NCI-H2196 (cell line): ENCODE data around the gene PANK4.
"Not testable (repeated sequence)": the region's sequence is repeated elsewhere in the genome, so short reads cannot be mapped to it uniquely, and the experiment has no call there.

Experiments
- DNase-seq: peaks from one replicate; lab custom pipeline; 2025; ENCODE audit not compliant: unreplicated experiment; lab: John Stamatoyannopoulos, UW

Gene PANK4

GRCh38 chr1:2466958-2467554 is 59.3 kb downstream of the PANK4 start:
- peak; percentile 8 for DNase-seq

GRCh38 chr1:2466270-2466665 is 60.1 kb downstream of the PANK4 start:
- no peak for DNase-seq

GRCh38 chr1:2465371-2466269 is 60.8 kb downstream of the PANK4 start:
- DNase-seq, result no peak

GRCh38 chr1:2463396-2463795 is 63.0 kb downstream of the PANK4 start:
- DNase-seq, result no peak

GRCh38 chr1:2462819-2463218 is 63.6 kb downstream of the PANK4 start:
- no peak for DNase-seq

GRCh38 chr1:2460996-2461751 is 65.2 kb downstream of the PANK4 start:
- no peak for DNase-seq

GRCh38 chr1:2460203-2460602 is 66.2 kb downstream of the PANK4 start:
- DNase-seq, result no peak

GRCh38 chr1:2459757-2460156 is 66.6 kb downstream of the PANK4 start:
- DNase-seq, result peak; percentile 49

GRCh38 chr1:2459102-2459753 is 67.2 kb downstream of the PANK4 start:
- not testable (repeated sequence) for DNase-seq

- DNase-seq, result no peak
Observed at GRCh38 chr1:2458687-2459086, 67.7 kb downstream of the PANK4 start.
